GM23338 (cell line): ENCODE results near the gene SCAANT1. TPM values are rescaled to one million over a fixed set of nuclear protein-coding genes. Genes with fewer than 3 reads are reported as not detected.

Source experiments
- ATAC-seq: fragments of 200-7000 bp; cut with Tn5 transposase; 3 replicates; pipeline ENCODE4 v1.9.1; 2020
- DNase-seq: peaks from one replicate; pipeline ENCODE4 v3.0.0-alpha.2; 2015; ENCODE audit warnings: low spot score
- H2AFZ ChIP-seq: fragments of 200-600 bp; sonication (generic); 2 replicates; pipeline ENCODE4 v1.8.0; 2016; ENCODE audit warnings: antibody characterized with exemption, mild to moderate bottlenecking, moderate library complexity
- H3F3A ChIP-seq: fragments of 200-600 bp; sonication (generic); replicated peaks from 2 replicates; pipeline ENCODE4 v1.8.0; 2017; ENCODE audit warnings: antibody characterized with exemption, mixed run types, low read depth
- H3K27ac ChIP-seq: fragments of 200-600 bp; sonication (generic); 2 replicates; pipeline ENCODE4 v1.6.1; 2016; ENCODE audit warnings: low read depth
- H3K27me3 ChIP-seq: fragments of 200-600 bp; sonication (generic); 2 replicates; pipeline ENCODE4 v1.8.0; 2016; ENCODE audit warnings: mild to moderate bottlenecking, mixed run types, moderate library complexity; ENCODE audit not compliant: insufficient read depth
- H3K36me3 ChIP-seq: fragments of 200-600 bp; sonication (generic); 2 replicates; pipeline ENCODE4 v1.8.0; 2016; ENCODE audit warnings: mild to moderate bottlenecking; ENCODE audit not compliant: insufficient read depth
- H3K4me1 ChIP-seq: fragments of 200-600 bp; sonication (generic); 2 replicates; pipeline ENCODE4 v1.8.0; 2016; ENCODE audit warnings: mild to moderate bottlenecking, moderate library complexity; ENCODE audit not compliant: insufficient read depth
- H3K4me2 ChIP-seq: fragments of 200-600 bp; sonication (generic); 2 replicates; pipeline ENCODE4 v1.7.1; 2017; ENCODE audit warnings: mixed run types
- H3K4me3 ChIP-seq: fragments of 200-600 bp; sonication (generic); 2 replicates; pipeline ENCODE4 v1.6.1; 2016; ENCODE audit warnings: mixed run types
- H3K79me2 ChIP-seq: fragments of 200-600 bp; sonication (generic); replicated peaks from 2 replicates; pipeline ENCODE4 v1.8.0; 2017; ENCODE audit warnings: mild to moderate bottlenecking; ENCODE audit not compliant: insufficient read depth
- H3K9me2 ChIP-seq: fragments of 200-600 bp; sonication (generic); 2 replicates; pipeline ENCODE4 v1.8.0; 2017; ENCODE audit not compliant: insufficient read depth
- H4K20me1 ChIP-seq: fragments of 200-600 bp; sonication (generic); replicated peaks from 2 replicates; pipeline ENCODE4 v1.8.0; 2017; ENCODE audit warnings: mild to moderate bottlenecking; ENCODE audit not compliant: insufficient read depth
- H3K27ac Mint-ChIP-seq: 2 replicates; pipeline ENCODE4 v1.8.0; 2020; ENCODE audit warnings: inconsistent platforms, mild to moderate bottlenecking, moderate library complexity, mixed read lengths
- H3K27me3 Mint-ChIP-seq: 3 replicates; pipeline ENCODE4 v1.8.0; 2022; ENCODE audit warnings: low read depth, mild to moderate bottlenecking, moderate library complexity, mixed read lengths, inconsistent platforms; ENCODE audit not compliant: insufficient read depth, poor library complexity
- H3K36me3 Mint-ChIP-seq: 3 replicates; pipeline ENCODE4 v1.8.0; 2021; ENCODE audit warnings: low read depth, mild to moderate bottlenecking, inconsistent platforms, moderate library complexity, mixed read lengths
- H3K4me1 Mint-ChIP-seq: 3 replicates; pipeline ENCODE4 v1.8.0; 2020; ENCODE audit warnings: mild to moderate bottlenecking, inconsistent platforms, mixed read lengths
- H3K4me3 Mint-ChIP-seq: 3 replicates; pipeline ENCODE4 v1.8.0; 2021; ENCODE audit warnings: moderate library complexity, mild to moderate bottlenecking, inconsistent platforms, mixed read lengths
- H3K9me3 Mint-ChIP-seq: 3 replicates; pipeline ENCODE4 v1.8.0; 2020; ENCODE audit warnings: moderate library complexity, mild to moderate bottlenecking, inconsistent platforms, mixed read lengths
- CREB1 ChIP-seq: fragments of 250-450 bp; sonication (Bioruptor Pico); IDR thresholded peaks from 2 replicates; pipeline ENCODE4 v1.5.0; 2020; ENCODE audit warnings: low read depth, mild to moderate bottlenecking, moderate library complexity
- ETS1 ChIP-seq: IDR thresholded peaks from 2 replicates; pipeline ENCODE4 v1.6.1; 2016; ENCODE audit warnings: antibody characterized with exemption
- EZH2 ChIP-seq: fragments of 200-600 bp; sonication (generic); IDR thresholded peaks from one replicate; pipeline ENCODE4 v1.8.0; 2017; ENCODE audit warnings: antibody characterized with exemption, mild to moderate bottlenecking, low read depth; ENCODE audit not compliant: unreplicated experiment
- JUNB ChIP-seq: IDR thresholded peaks from one replicate; pipeline ENCODE4 v1.6.1; 2016; ENCODE audit warnings: antibody characterized with exemption; ENCODE audit not compliant: unreplicated experiment
- NANOG ChIP-seq: IDR thresholded peaks from 2 replicates; pipeline ENCODE4 v1.6.1; 2016; ENCODE audit warnings: antibody characterized with exemption, borderline replicate concordance
- POLR2AphosphoS5 ChIP-seq: IDR thresholded peaks from 2 replicates; pipeline ENCODE4 v1.6.1; 2016; ENCODE audit warnings: antibody characterized with exemption, low read depth
- STAT1 ChIP-seq: IDR thresholded peaks from one replicate; pipeline ENCODE4 v1.6.1; 2016; ENCODE audit warnings: antibody characterized with exemption; ENCODE audit not compliant: unreplicated experiment
- ZNF462 ChIP-seq: fragments of 250-450 bp; sonication (Bioruptor Pico); IDR thresholded peaks from 2 replicates; pipeline ENCODE4 v1.5.0; 2020; ENCODE audit warnings: mild to moderate bottlenecking, moderate library complexity
- polyA plus RNA-seq: library from polyadenylated mRNA; unstranded; fragments of >200 nt; fragmentation: Nextera tagmentation; extraction: Ambion mirVana; gene quantifications from 2 replicates; pipeline ENCODE4 v1.2.1, GENCODE V29; 2016
- total RNA-seq: library from RNA; depleted of rRNA; stranded (reverse); fragments of >200 nt; shearing (Covaris generic); gene quantifications from 2 replicates; pipeline ENCODE4 v1.2.3, GENCODE V29; 2014

Gene SCAANT1
- total and polyA plus RNA-seq, 2 experiments from 2014 or later = 1.2 TPM; not detected in 1

GRCh38 chr3:63875510-63875909 lies 36.7 kb downstream of the SCAANT1 start (continued):
- no peak for TF ChIP-seq ZNF462 (CRISPR knock-in tag)
- no peak for TF ChIP-seq POLR2AphosphoS5
- no peak for TF ChIP-seq EZH2
- no peak for TF ChIP-seq JUNB
- TF ChIP-seq STAT1 = no peak
- TF ChIP-seq ETS1 = no peak
- TF ChIP-seq CREB1 = no peak

GRCh38 chr3:63874769-63875168 lies 37.4 kb downstream of the SCAANT1 start:
- H4K20me1 ChIP-seq = no peaks in the 10 kb centered on the region; the same call in 1 of the 2 replicates
- no peak for ATAC-seq
- Mint-ChIP-seq H3K27me3 (no peaks in the 10 kb centered on the region), H3K4me3 (no peak overlapping the region), H3K9me3 (no peaks in the 10 kb centered on the region), H3K36me3 (no peaks in the 10 kb centered on the region), H3K4me1 (peaks cover 43% of the 10 kb centered on the region), H3K27ac (no peak overlapping the region)
- H3K27ac ChIP-seq = no peak overlapping the region
- H2AFZ ChIP-seq = no peak overlapping the region
- no peak overlapping the region for H3K4me3 ChIP-seq
- H3K36me3 ChIP-seq = no peaks in the 10 kb centered on the region
- H3K4me2 ChIP-seq = no peak overlapping the region
- no peaks in the 10 kb centered on the region for H3K9me2 ChIP-seq
- no peak for DNase-seq
- no peaks in the 10 kb centered on the region for H3K27me3 ChIP-seq
- H3F3A ChIP-seq = no peaks in the 10 kb centered on the region
- peaks cover 30% of the 10 kb centered on the region for H3K4me1 ChIP-seq
- H3K79me2 ChIP-seq = peaks cover 95% of the 10 kb centered on the region
- TF ChIP-seq ZNF462 (CRISPR knock-in tag) = no peak
- TF ChIP-seq POLR2AphosphoS5 = no peak
- no peak for TF ChIP-seq NANOG
